H9 (cell line): ENCODE results near the gene RASGRF2. TPM values are rescaled to one million over a fixed set of nuclear protein-coding genes. Genes with fewer than 3 reads are reported as not detected.

Experiments used
- DNase-seq: peaks from one replicate; pipeline ENCODE4 v3.0.0-alpha.2; 2017
- H2AFZ ChIP-seq: one replicate; pipeline ENCODE4 v1.6.1; 2013; ENCODE audit warnings: mild to moderate bottlenecking, low read length, control low read depth, moderate library complexity
- H2AK5ac ChIP-seq: 2 replicates; pipeline ENCODE4 v1.6.1; 2013; ENCODE audit warnings: low read length, control low read depth, mixed read lengths; ENCODE audit not compliant: insufficient read length
- H2BK120ac ChIP-seq: one replicate; pipeline ENCODE4 v1.6.1; 2013; ENCODE audit warnings: low read depth, mild to moderate bottlenecking, low read length, control low read depth, inconsistent platforms; ENCODE audit not compliant: poor library complexity, severe bottlenecking
- H2BK12ac ChIP-seq: 2 replicates; pipeline ENCODE4 v1.6.1; 2013; ENCODE audit warnings: low read length, control low read depth, mixed read lengths, low read depth; ENCODE audit not compliant: insufficient read length
- H2BK15ac ChIP-seq: 2 replicates; pipeline ENCODE4 v1.6.1; 2013; ENCODE audit warnings: low read depth, low read length, control low read depth
- H2BK20ac ChIP-seq: one replicate; pipeline ENCODE4 v1.6.1; 2013; ENCODE audit warnings: low read depth, mild to moderate bottlenecking, low read length, control low read depth, inconsistent platforms; ENCODE audit not compliant: poor library complexity, severe bottlenecking
- H2BK5ac ChIP-seq: 2 replicates; pipeline ENCODE4 v1.6.1; 2013; ENCODE audit warnings: low read length, control low read depth, mixed read lengths; ENCODE audit not compliant: insufficient read length
- H3K14ac ChIP-seq: 2 replicates; pipeline ENCODE4 v1.6.1; 2013; ENCODE audit warnings: low read length, control low read depth; ENCODE audit not compliant: insufficient read depth
- H3K18ac ChIP-seq: 2 replicates; pipeline ENCODE4 v1.6.1; 2013; ENCODE audit warnings: low read depth, mild to moderate bottlenecking, mixed read lengths, low read length, control low read depth; ENCODE audit not compliant: insufficient read length
- H3K23ac ChIP-seq: 2 replicates; pipeline ENCODE4 v1.6.1; 2013; ENCODE audit warnings: low read length, control low read depth, mixed read lengths, low read depth; ENCODE audit not compliant: insufficient read length
- H3K23me2 ChIP-seq: 2 replicates; pipeline ENCODE4 v1.6.1; 2013; ENCODE audit warnings: low read depth, mild to moderate bottlenecking, mixed read lengths, low read length, control low read depth; ENCODE audit not compliant: insufficient read length, poor library complexity, severe bottlenecking
- H3K27ac ChIP-seq: 2 replicates; pipeline ENCODE4 v1.5.1; 2013; ENCODE audit warnings: low read length, control low read depth, mixed read lengths, low read depth; ENCODE audit not compliant: insufficient read length
- H3K27me3 ChIP-seq: 2 replicates; pipeline ENCODE4 v1.6.1; 2013; ENCODE audit warnings: low read length, control low read depth, inconsistent platforms; ENCODE audit not compliant: insufficient read depth
- H3K4ac ChIP-seq: 2 replicates; pipeline ENCODE4 v1.6.1; 2013; ENCODE audit warnings: low read depth, mild to moderate bottlenecking, control low read depth, inconsistent platforms, low read length, moderate library complexity
- H3K4me1 ChIP-seq: 2 replicates; pipeline ENCODE4 v1.6.1; 2013; ENCODE audit warnings: low read length, control low read depth, inconsistent platforms; ENCODE audit not compliant: insufficient read depth
- H3K4me2 ChIP-seq: 2 replicates; pipeline ENCODE4 v1.6.1; 2013; ENCODE audit warnings: low read length, control low read depth, mixed read lengths; ENCODE audit not compliant: insufficient read length, insufficient read depth
- H3K56ac ChIP-seq: 2 replicates; pipeline ENCODE4 v1.6.1; 2013; ENCODE audit warnings: low read depth, mild to moderate bottlenecking, mixed read lengths, low read length, control low read depth; ENCODE audit not compliant: insufficient read length
- H3K79me1 ChIP-seq: 2 replicates; pipeline ENCODE4 v1.6.1; 2013; ENCODE audit warnings: low read depth, mild to moderate bottlenecking, moderate library complexity, low read length, control low read depth, inconsistent platforms; ENCODE audit not compliant: insufficient read depth, poor library complexity, severe bottlenecking
- H3K79me2 ChIP-seq: 2 replicates; pipeline ENCODE4 v1.6.1; 2013; ENCODE audit warnings: low read length, control low read depth, inconsistent platforms; ENCODE audit not compliant: insufficient read depth
- H3K9ac ChIP-seq: 2 replicates; pipeline ENCODE4 v1.6.1; 2013; ENCODE audit warnings: low read length, control low read depth, mixed read lengths; ENCODE audit not compliant: insufficient read length; ENCODE audit errors: extremely low read depth
- H3K9me3 ChIP-seq: one replicate; pipeline ENCODE4 v1.6.1; 2013; ENCODE audit warnings: low read depth, low read length, inconsistent platforms; ENCODE audit not compliant: control insufficient read depth
- H3T11ph ChIP-seq: one replicate; pipeline ENCODE4 v1.6.1; 2013; ENCODE audit warnings: mild to moderate bottlenecking, low read length, control low read depth, inconsistent platforms
- H4K20me1 ChIP-seq: one replicate; pipeline ENCODE4 v1.6.1; 2013; ENCODE audit not compliant: control insufficient read depth, insufficient read length, insufficient read depth
- H4K5ac ChIP-seq: 2 replicates; pipeline ENCODE4 v1.6.1; 2013; ENCODE audit warnings: low read depth, mild to moderate bottlenecking, mixed read lengths, low read length, control low read depth; ENCODE audit not compliant: insufficient read length
- H4K8ac ChIP-seq: replicated peaks from 2 replicates; pipeline ENCODE4 v1.6.1; 2013; ENCODE audit warnings: low read length, control low read depth, mixed read lengths, low read depth; ENCODE audit not compliant: insufficient read length
- H4K91ac ChIP-seq: 2 replicates; pipeline ENCODE4 v1.6.1; 2013; ENCODE audit warnings: low read depth, mild to moderate bottlenecking, moderate library complexity, mixed read lengths, low read length, control low read depth; ENCODE audit not compliant: insufficient read length
- H3K27ac Mint-ChIP-seq, 3 experiments: 2 replicates in 2 of 3; 3 replicates in 1 of 3; pipeline ENCODE4 v1.8.0; 2020 to 2021; ENCODE audit warnings: mixed read lengths in 3 of 3, mild to moderate bottlenecking in 1 of 3, moderate library complexity in 1 of 3
- H3K27me3 Mint-ChIP-seq: 2 replicates; pipeline ENCODE4 v1.8.0; 2021; ENCODE audit warnings: low read depth, mild to moderate bottlenecking, moderate library complexity, mixed read lengths
- H3K36me3 Mint-ChIP-seq, 3 experiments: 2 replicates in 2 of 3; 3 replicates in 1 of 3; pipeline ENCODE4 v1.8.0; 2020 to 2021; ENCODE audit warnings: low read depth in 3 of 3, mixed read lengths in 3 of 3; ENCODE audit not compliant: insufficient read depth in 1 of 3
- H3K4me1 Mint-ChIP-seq, 2 experiments: 2 replicates each; pipeline ENCODE4 v1.8.0; 2020; ENCODE audit warnings: mixed read lengths in 2 of 2
- H3K4me3 Mint-ChIP-seq, 2 experiments: 2 replicates in 1 of 2; 3 replicates in 1 of 2; pipeline ENCODE4 v1.8.0; 2020 to 2021; ENCODE audit warnings: mild to moderate bottlenecking in 2 of 2, mixed read lengths in 2 of 2, moderate library complexity in 1 of 2
- H3K9me3 Mint-ChIP-seq, 2 experiments: 2 replicates in 1 of 2; 3 replicates in 1 of 2; pipeline ENCODE4 v1.8.0; 2020; ENCODE audit warnings: mild to moderate bottlenecking in 2 of 2, mixed read lengths in 2 of 2, moderate library complexity in 1 of 2
- CTCF ChIP-seq: fragments of 200-600 bp; sonication (generic); conservative IDR thresholded peaks from 3 replicates; pipeline ENCODE4 v1.8.0; 2021; ENCODE audit warnings: antibody characterized with exemption, mild to moderate bottlenecking
- WGBS: extraction: QIAGEN DNeasy Blood & Tissue Kit; methylation state at CpG from one replicate; pipeline ENCODE4 v1.1.7; 2013; ENCODE audit warnings: missing lambda C conversion rate, low lambda C conversion rate, mixed read lengths; ENCODE audit not compliant: insufficient read length; ENCODE audit errors: extremely low coverage; 5-methylcytosine and 5-hydroxymethylcytosine counted together
- total RNA-seq: library from RNA; stranded (reverse); gene quantifications from 2 replicates; pipeline ENCODE4 v1.2.1, GENCODE V29; 2021

RASGRF2 gene
- total RNA-seq, 1 experiment from 2014 or later: 13.5 TPM

- no peaks in the 10 kb centered on the region for H3K79me1 ChIP-seq
- no peak overlapping the region for H3K27ac ChIP-seq
- no peak overlapping the region for H2AFZ ChIP-seq
- no peak overlapping the region for H4K8ac ChIP-seq
- no peak overlapping the region for H3K23ac ChIP-seq
- no peak overlapping the region for H3K56ac ChIP-seq
- no peaks in the 10 kb centered on the region for H3K9me3 Mint-ChIP-seq
- peaks cover 0 to 2% of the 10 kb centered on the region in 2 experiments; a peak in 2 of 4 replicates for H3K4me1 Mint-ChIP-seq
- no peaks in the 10 kb centered on the region for H3K23me2 ChIP-seq
- no peak overlapping the region for H4K5ac ChIP-seq
- H2BK120ac ChIP-seq: no peak overlapping the region
- no peak overlapping the region for H3K4ac ChIP-seq
- WGBS: no CpG with 5 or more reads among the region's 5 CpGs
- peak overlapping the region in 1 of 3 experiments; percentile 36; a peak in 2 of 7 replicates for H3K27ac Mint-ChIP-seq
- DNase-seq: no peak
- H2BK5ac ChIP-seq: no peak overlapping the region
- no peaks in the 10 kb centered on the region for H3K9me3 ChIP-seq
- H2BK20ac ChIP-seq: no peak overlapping the region
- H3K27me3 ChIP-seq: no peaks in the 10 kb centered on the region
- no peaks in the 10 kb centered on the region for H3K79me2 ChIP-seq
- H4K20me1 ChIP-seq: no peaks in the 10 kb centered on the region
- H3K18ac ChIP-seq: no peak overlapping the region
- TF ChIP-seq CTCF: no peak
- H3K4me3 Mint-ChIP-seq: no peak overlapping the region
- H2AK5ac ChIP-seq: no peak overlapping the region
- H3K4me2 ChIP-seq: no peak overlapping the region
- no peak overlapping the region for H2BK12ac ChIP-seq
- no peak overlapping the region for H3K9ac ChIP-seq
- no peak overlapping the region for H3T11ph ChIP-seq
- H3K36me3 Mint-ChIP-seq: no peaks in the 10 kb centered on the region
- H2BK15ac ChIP-seq: no peak overlapping the region
- H4K91ac ChIP-seq: no peak overlapping the region
- no peaks in the 10 kb centered on the region for H3K4me1 ChIP-seq
- H3K27me3 Mint-ChIP-seq: no peaks in the 10 kb centered on the region
- H3K14ac ChIP-seq: no peak overlapping the region
Measured at GRCh38 chr5:81105261-81105877, 145.2 kb downstream of the RASGRF2 start.
